Neural progenitor cell (in vitro differentiated cells): Measurements from ENCODE around the gene PFDN1.

Experiments used
- EZH2 ChIP-seq: fragments of 200-600 bp; sonication (generic); IDR thresholded peaks from 2 replicates; pipeline ENCODE4 v1.6.1; 2017; ENCODE audit warnings: antibody characterized with exemption, mild to moderate bottlenecking, moderate library complexity
- EZH2phosphoT487 ChIP-seq: fragments of 200-600 bp; sonication (generic); IDR thresholded peaks from 2 replicates; pipeline ENCODE4 v1.6.1; 2017; ENCODE audit warnings: antibody characterized with exemption
- TF ChIP-seq, protein P1 (sequence below): fragments of 200-600 bp; sonication (generic); IDR thresholded peaks from 2 replicates; pipeline ENCODE4 v1.5.1; 2017; ENCODE audit warnings: antibody characterized with exemption, mild to moderate bottlenecking

DNA sequence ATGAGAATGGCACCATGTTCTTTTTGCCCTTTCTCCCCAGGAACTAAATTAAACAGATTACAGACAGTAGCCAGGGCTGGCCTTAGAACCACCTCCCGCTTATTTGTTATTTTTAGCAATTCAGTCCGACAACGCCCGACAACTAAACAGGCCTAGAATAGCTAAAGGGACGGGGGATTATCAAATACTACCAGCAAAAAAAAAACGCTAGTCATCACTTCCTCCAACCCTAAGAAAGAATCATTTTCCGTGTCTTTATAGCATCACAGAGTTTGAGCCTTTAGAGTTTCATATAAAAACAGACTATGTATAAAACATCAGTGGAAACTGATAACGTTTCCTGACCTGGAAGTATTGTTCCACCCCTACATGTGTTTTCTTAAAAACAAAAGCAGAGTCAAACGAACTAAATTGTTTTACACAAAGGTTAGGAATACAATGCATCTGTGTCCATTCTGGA is 35.3 kb downstream of the PFDN1 start:
- TF ChIP-seq EZH2, result no peak
- TF ChIP-seq, protein P1, sequence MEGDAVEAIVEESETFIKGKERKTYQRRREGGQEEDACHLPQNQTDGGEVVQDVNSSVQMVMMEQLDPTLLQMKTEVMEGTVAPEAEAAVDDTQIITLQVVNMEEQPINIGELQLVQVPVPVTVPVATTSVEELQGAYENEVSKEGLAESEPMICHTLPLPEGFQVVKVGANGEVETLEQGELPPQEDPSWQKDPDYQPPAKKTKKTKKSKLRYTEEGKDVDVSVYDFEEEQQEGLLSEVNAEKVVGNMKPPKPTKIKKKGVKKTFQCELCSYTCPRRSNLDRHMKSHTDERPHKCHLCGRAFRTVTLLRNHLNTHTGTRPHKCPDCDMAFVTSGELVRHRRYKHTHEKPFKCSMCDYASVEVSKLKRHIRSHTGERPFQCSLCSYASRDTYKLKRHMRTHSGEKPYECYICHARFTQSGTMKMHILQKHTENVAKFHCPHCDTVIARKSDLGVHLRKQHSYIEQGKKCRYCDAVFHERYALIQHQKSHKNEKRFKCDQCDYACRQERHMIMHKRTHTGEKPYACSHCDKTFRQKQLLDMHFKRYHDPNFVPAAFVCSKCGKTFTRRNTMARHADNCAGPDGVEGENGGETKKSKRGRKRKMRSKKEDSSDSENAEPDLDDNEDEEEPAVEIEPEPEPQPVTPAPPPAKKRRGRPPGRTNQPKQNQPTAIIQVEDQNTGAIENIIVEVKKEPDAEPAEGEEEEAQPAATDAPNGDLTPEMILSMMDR, result no peak
- TF ChIP-seq EZH2phosphoT487, result no peak
